ENCODE data around the gene MORC3.
"Not testable (repeated sequence)": the region's sequence is repeated elsewhere in the genome, so short reads cannot be mapped to it uniquely, and the experiment has no call there.

Gene MORC3

GRCh38 chr21:36322083-36322424, 2.1 kb downstream of the MORC3 start:
- no peak for DNase-seq (ENCODE audit: low read depth)

DNA sequence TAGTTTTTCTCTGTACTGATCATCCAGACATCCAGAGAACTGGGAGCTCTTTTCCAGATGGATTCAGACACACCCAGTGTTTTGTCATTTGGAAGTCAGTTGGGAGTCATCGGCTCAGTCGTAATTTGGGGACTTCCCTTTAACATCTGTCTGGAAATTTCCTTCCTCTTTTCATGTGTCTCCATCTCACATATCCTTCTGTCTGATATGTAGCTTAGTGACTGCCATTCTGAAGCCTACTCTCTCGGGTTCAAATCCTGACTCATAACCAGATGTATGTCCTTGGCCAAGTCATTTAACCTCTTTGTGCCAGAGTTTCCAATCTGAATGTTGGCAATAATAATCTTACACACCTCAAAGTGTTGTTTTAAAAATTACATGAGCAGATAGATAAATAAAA, 3.0 kb downstream of the MORC3 start:
- no peak for DNase-seq (ENCODE audit: low read depth)

DNA sequence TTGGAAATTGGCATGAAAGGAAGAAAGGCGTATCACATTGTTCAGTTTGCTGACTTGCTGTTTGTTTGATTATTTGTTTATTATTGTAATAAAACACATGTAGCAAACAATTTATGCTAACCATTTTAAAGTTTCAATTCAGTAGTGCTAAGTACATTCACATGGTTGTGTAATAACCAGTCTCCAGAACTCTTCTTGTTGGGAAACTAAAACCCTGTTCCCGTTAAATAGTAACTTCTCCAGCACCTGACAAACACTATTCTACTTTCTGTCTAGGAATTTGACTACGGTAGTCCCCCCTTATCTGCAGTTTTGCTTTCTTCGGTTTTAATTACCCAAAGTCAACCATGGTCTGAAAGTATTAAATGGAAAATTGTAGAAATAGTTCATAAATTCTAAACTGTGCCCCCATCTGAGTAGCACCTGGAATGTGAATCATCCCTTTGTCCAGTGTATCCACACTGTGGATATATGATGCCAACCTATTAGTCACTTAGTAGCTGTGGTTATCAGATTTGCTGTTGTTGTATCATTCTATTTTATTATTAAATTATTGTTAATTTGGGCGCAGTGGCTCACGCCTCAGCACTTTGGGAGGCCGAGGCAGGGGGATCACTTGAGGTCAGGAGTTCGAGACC, 5.5 kb downstream of the MORC3 start:
- DNase-seq (ENCODE audit: low read depth), result no peak

DNA sequence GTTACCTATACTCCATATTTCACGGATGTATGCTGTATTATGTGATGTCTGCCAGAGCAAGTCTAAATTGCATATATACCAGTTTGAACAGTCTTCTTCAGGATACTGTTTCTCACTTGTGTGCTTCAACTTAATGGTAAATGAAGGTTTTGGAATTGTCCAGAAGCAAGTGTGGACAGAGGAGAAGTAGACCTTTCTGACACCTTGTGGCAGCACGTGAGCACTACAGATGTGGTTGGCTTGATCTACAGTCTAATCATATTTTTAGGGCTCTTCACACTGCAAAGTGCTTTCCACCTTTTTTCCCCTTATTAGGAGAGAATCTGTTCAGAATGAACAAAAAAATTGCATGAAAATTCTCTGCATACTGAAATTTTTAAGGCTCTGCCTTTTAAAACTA, 10.9 kb downstream of the MORC3 start:
- no peak for DNase-seq (ENCODE audit: low read depth)

DNA sequence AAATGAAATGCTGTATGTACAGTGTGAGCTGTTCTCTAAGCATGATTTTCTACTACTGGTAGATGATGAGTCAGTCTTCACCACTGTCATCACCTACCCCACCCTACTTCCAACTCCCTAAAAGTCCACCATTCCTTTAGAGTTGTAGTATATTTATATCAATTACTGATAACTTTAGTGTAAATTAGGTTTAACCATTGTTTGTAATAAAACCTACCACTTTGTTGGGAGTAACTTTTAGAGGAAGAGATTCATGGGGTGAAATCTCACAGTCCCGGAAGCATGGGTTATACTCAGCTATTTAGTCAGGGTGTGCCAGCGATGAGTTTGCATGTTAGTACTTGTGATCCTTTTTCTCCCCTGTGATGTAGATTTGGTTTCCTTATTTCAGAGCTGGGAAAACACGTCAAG, 17.1 kb downstream of the MORC3 start:
- no peak for DNase-seq (ENCODE audit: low read depth)

DNA sequence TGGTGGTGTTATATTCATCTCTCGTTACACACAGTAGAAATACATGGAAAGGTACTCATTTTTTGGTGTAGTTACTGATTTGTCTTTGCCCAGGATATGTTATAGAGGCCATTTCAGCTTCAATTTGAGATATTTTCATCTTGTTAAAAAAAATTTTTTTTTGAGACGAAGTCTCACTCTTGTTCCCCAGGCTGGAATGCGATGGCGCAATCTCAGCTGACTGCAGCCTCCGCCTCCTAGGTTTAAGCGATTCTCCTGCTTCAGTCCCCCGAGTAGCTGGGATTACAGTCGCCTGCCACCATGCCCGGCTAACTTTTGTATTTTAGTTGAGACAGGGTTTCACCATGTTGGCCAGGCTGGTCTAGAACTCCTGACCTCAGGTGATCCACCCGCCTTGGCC, 19.0 kb downstream of the MORC3 start:
- DNase-seq (ENCODE audit: low read depth), result no peak

DNA sequence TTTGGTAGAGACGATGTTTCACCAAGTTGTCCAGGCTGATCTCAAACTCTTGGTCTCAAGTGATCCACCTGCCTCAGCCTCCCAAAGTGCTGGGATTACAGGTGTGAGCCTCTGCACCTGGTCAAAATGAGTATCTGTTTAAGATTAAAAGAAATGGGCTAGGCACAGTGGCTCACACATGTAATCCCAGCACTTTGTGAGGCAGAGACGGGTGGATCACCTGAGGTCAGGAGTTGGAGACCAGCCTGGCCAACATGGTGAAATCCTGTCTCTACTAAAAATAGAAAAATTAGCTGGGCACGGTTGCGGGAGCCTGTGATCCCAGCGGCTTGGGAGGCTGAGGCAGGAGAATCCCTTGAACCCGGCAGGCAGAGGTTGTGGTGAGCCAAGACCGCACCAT, 22.6 kb downstream of the MORC3 start:
- DNase-seq (ENCODE audit: low read depth), result not testable (repeated sequence)

DNA sequence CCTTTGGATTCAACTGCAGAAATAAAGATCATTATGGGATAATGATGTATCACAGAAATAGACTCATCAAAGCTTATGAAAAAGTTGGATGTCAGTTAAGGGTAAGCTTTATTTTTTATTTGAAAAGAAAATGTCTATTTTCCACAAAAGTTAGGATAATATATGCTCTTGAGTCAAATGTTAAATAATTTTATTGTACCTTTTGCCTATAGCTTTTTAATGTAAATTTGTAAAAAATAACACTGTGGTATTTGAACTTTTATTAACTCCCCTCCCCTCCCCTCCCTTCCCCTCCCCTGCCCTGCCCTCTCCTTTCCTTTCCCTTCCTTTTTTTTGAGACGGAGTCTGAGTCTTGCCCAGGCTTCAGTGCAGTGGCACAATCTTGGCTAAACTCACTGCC, 24.9 kb downstream of the MORC3 start:
- DNase-seq (ENCODE audit: low read depth), result no peak

DNA sequence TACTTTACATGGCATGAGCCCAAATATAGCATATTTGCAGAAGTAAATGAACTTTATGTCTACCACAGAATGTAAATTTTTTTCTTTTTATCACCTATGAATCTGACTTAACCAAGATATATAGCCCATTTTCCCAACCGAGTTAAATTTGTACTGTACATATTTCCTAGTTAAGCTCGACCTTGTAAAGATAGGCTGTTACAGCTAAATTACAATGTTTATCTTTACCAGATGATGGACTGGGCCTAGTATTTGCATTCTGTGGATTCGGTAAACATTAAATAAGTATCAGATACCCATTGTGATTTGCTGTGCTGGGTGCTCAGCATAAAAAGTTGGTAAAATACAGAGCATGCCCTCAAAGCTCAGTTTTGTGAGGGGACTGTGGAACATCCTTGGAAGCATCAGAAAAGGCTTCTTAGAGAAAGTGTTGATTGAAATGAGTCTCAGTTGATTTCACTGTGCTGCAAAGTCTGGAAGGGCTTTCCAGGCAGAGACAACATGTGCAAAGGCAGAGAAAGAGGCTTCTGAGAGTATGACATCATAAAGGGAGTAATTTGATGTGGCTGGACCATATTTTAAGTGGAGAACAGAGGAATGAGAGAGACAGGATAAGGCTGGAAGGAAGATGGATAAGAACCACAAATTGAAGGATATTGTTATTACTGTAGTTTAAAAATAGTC, 27.4 kb downstream of the MORC3 start:
- no peak for DNase-seq (ENCODE audit: low read depth)

DNA sequence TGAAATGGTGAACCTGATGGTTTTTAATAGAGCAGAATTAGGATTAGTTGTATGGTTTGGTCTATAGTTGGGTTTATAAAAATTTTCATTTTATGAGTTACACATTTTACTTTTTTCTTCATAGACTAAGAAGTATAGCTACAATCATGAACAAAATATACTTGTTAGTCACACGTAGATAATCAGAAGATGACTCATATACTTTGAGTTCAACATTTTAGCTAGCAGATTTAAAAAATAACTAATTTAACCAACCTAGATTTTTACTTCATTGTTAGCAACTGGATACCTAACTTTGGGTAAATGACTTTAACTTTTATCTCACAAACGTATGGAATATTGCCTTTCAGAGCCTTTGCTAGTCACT, 27.9 kb downstream of the MORC3 start:
- DNase-seq (ENCODE audit: low read depth), result no peak

DNA sequence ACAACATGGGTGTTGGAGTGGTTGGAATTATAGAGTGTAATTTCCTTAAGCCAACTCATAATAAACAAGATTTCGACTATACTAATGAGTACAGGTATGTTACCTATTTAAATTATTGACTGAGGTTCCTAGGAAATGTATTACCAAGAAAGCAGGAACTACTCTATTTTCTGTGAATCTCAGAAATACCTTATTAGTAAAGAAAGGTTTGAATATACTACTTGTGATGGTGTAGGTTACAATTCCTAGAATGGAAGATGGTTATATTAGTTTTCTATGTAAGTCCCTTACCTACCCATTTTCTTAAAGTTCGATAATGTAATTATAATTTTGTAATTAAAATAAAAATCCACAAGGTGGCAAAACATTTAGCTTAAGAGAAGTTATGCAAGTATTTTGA, 29.3 kb downstream of the MORC3 start:
- no peak for DNase-seq (ENCODE audit: low read depth)

DNA sequence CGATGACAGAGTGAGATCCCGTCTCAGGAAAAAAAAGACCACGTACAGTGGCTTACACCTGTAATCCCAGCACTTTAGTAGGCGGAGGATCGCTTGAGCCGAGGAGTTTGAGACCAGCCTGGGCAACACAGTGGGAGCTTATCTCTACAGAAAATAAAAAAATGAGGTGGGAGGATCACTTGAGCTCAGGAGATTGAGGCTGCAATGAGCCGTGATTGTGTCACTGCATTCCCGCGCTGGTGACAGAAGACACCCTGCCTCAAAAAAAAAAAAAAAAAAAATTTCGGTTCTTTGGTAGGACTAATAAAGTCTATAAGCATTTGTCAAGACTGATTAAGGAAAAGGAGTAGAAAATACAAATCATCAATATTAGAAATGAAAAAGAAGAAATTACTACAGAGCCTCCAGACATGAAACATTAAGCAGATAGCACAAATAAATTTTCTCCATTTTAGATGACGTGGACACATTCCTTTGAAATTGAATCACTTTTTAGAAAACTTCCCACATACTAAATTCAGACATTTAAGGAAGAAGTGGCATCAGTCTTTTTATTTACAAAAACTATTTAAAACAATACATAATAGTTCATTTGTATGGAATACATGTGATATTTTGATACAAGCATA, 30.4 kb downstream of the MORC3 start:
- no peak for DNase-seq (ENCODE audit: low read depth)

DNA sequence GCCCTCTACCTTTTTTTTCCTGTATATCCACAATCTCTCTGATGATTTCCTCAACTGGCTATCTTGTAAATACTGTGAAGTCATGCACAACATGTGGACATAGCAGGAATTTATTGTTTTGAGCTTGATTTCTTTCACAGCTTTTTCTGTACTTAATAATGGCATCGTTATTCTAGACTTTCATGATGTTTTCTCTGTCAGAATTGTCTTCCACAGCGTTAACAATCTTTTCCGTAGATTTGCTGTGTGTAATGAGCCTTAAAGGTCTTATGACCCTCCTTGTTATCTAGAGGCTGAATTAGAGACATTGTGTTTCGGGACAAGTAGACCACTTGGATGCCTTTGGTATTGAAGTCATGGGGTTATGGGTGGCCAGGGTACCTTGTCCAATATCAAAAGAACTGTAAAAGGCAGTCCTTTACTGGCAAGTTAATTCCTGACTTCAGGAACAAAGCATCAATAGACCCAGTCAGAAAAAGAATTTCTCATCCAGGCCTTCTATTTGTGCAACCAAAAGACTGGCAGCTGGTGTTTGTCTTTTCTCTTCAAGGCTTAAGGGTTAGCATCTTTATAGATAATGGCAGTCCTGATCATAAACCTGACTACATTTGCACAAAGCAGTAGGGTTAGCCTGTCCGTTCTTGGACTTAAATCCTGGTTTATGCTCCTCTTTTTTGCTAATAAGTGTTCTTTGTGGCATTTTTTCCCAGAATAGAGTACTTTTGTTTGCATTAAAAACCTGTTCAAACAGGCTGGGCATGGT, 35.1 kb downstream of the MORC3 start:
- no peak for DNase-seq (ENCODE audit: low read depth)

DNA sequence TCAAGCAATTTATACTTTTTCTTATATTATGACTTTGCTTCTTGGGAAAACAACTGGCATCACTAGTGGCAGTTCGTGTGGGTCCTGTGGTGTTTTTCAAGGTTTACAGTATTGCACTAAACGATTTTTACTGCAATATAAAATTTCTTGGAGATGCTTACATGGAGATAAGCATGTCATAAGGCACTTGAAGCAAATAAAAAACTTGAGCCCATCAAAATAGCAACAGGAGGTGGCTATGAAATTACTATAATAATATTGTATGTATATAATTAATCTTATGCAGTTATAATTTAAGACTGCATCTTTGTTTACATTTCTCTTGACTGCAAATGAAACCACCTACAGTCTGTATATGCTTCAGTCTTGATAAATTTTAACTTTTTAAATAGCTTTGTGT, 35.9 kb downstream of the MORC3 start:
- DNase-seq (ENCODE audit: low read depth), result no peak

GRCh38 chr21:36359185-36359584, 39.2 kb downstream of the MORC3 start:
- no peak for DNase-seq (ENCODE audit: low read depth)

- no peak for DNase-seq (ENCODE audit: low read depth)
Observed at GRCh38 chr21:36369064-36369685, 49.2 kb downstream of the MORC3 start.

GRCh38 chr21:36375994-36376393, 56.0 kb downstream of the MORC3 start:
- DNase-seq (ENCODE audit: low read depth), result no peak

DNA sequence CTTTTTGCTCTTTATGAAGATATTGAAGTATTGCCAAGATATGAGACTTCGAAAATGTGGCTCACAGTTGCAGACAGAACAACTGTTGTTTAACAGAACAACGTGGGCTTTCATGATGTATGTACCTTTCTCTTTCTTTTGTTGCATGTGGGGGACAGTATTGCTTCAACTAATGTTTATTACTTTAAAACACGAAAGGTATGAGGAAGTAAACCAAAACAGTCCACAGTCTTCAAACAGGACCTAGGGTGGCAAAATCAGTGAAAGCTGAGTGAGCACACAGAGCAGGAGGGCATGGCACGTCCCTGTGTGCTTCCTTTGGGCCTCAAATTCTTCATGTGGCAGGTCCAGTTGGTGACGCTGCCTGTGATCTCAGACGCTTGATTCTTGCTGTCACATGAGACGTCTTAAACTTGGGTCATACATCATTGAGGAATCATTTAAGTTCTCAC, 57.4 kb downstream of the MORC3 start:
- DNase-seq (ENCODE audit: low read depth), result no peak

- no peak for DNase-seq (ENCODE audit: low read depth)
Observed at GRCh38 chr21:36379251-36379650, 59.3 kb downstream of the MORC3 start.

GRCh38 chr21:36381841-36382589, 62.0 kb downstream of the MORC3 start:
- DNase-seq (ENCODE audit: low read depth), result no peak

GRCh38 chr21:36382722-36383121, 62.7 kb downstream of the MORC3 start:
- DNase-seq (ENCODE audit: low read depth), result not testable (repeated sequence)

GRCh38 chr21:36384885-36385232, 64.9 kb downstream of the MORC3 start:
- DNase-seq (ENCODE audit: low read depth), result no peak

Measured in activated T-helper 1 cell treated with Interleukin-2 at 50 U/mL for 16 hours (primary cell).